Gastrocnemius medialis (tissue), 4 donors: Measurements from ENCODE around the gene DMRT1.

Experiments
- CTCF ChIP-seq, 5 experiments: fragments of 450-650 bp in 3 of 5; fragments of 200-600 bp in 2 of 5; sonication (generic) in 2 of 5; IDR thresholded peaks in 4 of 5; conservative IDR thresholded peaks in 1 of 5; 1 replicate in 4 of 5; 2 replicates in 1 of 5; pipeline ENCODE4 v1.5.1; 2016 to 2019; ENCODE audit warnings: antibody characterized with exemption in 5 of 5, mild to moderate bottlenecking in 3 of 5, moderate library complexity in 3 of 5
- POLR2A ChIP-seq, 2 donors: fragments of 450-650 bp; IDR thresholded peaks; one replicate each; pipeline ENCODE4 v1.6.1; 2017; ENCODE audit warnings: antibody characterized with exemption in 2 of 2, mild to moderate bottlenecking in 2 of 2, moderate library complexity in 2 of 2

- TF ChIP-seq CTCF (IDR thresholded peaks at IDR 0.05 in 4 of 5, conservative IDR thresholded peaks at IDR 0.05 in 1 of 5) (no peak), POLR2A (IDR thresholded peaks at IDR 0.05) (no peak)
Observed at GRCh38 chr9:995192-995591, 153.7 kb downstream of the DMRT1 start.
